ENCODE data around the gene EBF3. TPM values are rescaled to one million over a fixed set of nuclear protein-coding genes. Genes with fewer than 3 reads are reported as not detected.

Gene EBF3
- total and polyA plus RNA-seq, 3 donors from 2014 or later: 4.0 to 7.6 (median 6.0) TPM

- no peak overlapping the region for H3K27ac ChIP-seq
- H3K9me3 ChIP-seq: no peaks in the 10 kb centered on the region
- no peak for TF ChIP-seq POLR2A (IDR thresholded peaks at IDR 0.05)
- no peak for TF ChIP-seq CTCF (IDR thresholded peaks at IDR 0.05)
- 89 to 90% methylated on average over 17 to 18 of the region's 18 CpGs for WGBS, 2 donors
- H3K4me3 ChIP-seq: no peak overlapping the region
- H3K4me1 ChIP-seq: no peaks in the 10 kb centered on the region
- intact Hi-C loops (cut with DNase I; ENCODE audit: low total_unique reads): no loop called here
- no peaks in the 10 kb centered on the region for H3K27me3 ChIP-seq
- H3K36me3 ChIP-seq (ENCODE audit: low read depth, missing control alignments): no peaks in the 10 kb centered on the region
- no peak for DNase-seq
These were observed 116.2 kb downstream of the EBF3 start for GRCh38 chr10:129847741-129848483.

GRCh38 chr10:129846991-129847391 lies 117.1 kb downstream of the EBF3 start:
- no peak for DNase-seq
- H3K36me3 ChIP-seq (ENCODE audit: low read depth, missing control alignments): no peaks in the 10 kb centered on the region
- 81 to 89% methylated on average over 3 to 10 of the region's 10 CpGs for WGBS, 2 donors
- intact Hi-C loops (cut with DNase I; ENCODE audit: low total_unique reads): no loop called here
- no peaks in the 10 kb centered on the region for H3K27me3 ChIP-seq
- H3K4me1 ChIP-seq: no peaks in the 10 kb centered on the region
- no peak for TF ChIP-seq CTCF (IDR thresholded peaks at IDR 0.05)
- TF ChIP-seq POLR2A (IDR thresholded peaks at IDR 0.05): no peak
- no peak overlapping the region for H3K4me3 ChIP-seq
- H3K9me3 ChIP-seq: no peaks in the 10 kb centered on the region
- H3K27ac ChIP-seq: no peak overlapping the region

- Histone ChIP-seq H3K27ac (no peak overlapping the region), H3K4me3 (no peak overlapping the region), H3K9me3 (no peaks in the 10 kb centered on the region), H3K36me3 (ENCODE audit: low read depth, missing control alignments) (no peaks in the 10 kb centered on the region), H3K4me1 (no peaks in the 10 kb centered on the region), H3K27me3 (no peaks in the 10 kb centered on the region)
- no peak for TF ChIP-seq POLR2A (IDR thresholded peaks at IDR 0.05)
- TF ChIP-seq CTCF (IDR thresholded peaks at IDR 0.05): no peak
- WGBS, 2 donors: 85% methylated on average over 12 of the region's 12 CpGs
- DNase-seq: no peak
- intact Hi-C loops (cut with DNase I; ENCODE audit: low total_unique reads): no loop called here
These were observed 118.8 kb downstream of the EBF3 start for GRCh38 chr10:129845111-129845753.

GRCh38 chr10:129844216-129844766 lies 119.8 kb downstream of the EBF3 start:
- Histone ChIP-seq H3K27me3 (no peaks in the 10 kb centered on the region), H3K4me1 (no peaks in the 10 kb centered on the region), H3K27ac (no peak overlapping the region), H3K36me3 (ENCODE audit: low read depth, missing control alignments) (no peaks in the 10 kb centered on the region), H3K9me3 (no peaks in the 10 kb centered on the region), H3K4me3 (no peak overlapping the region)
- intact Hi-C loops (cut with DNase I; ENCODE audit: low total_unique reads): no loop called here
- no peak for DNase-seq
- TF ChIP-seq CTCF (IDR thresholded peaks at IDR 0.05): no peak
- no peak for TF ChIP-seq POLR2A (IDR thresholded peaks at IDR 0.05)
- WGBS, 2 donors: 90 to 92% methylated on average over 12 of the region's 12 CpGs
